HepG2 (cell line): Measurements from ENCODE around the gene NOP9. TPM values are rescaled to one million over a fixed set of nuclear protein-coding genes. Genes with fewer than 3 reads are reported as not detected.

Experiments used
- AGO2 ChIP-seq: fragments of 200-400 bp; formaldehyde crosslinking; optimal IDR thresholded peaks from 2 replicates; pipeline ENCODE3; 2017; ENCODE audit warnings: mild to moderate bottlenecking, low read depth, low read length, moderate library complexity
- ETV6 ChIP-seq: sonication (generic); formaldehyde crosslinking; conservative IDR thresholded peaks from 2 replicates; pipeline ENCODE4 v1.4.0; 2020; ENCODE audit warnings: missing genetic modification reagents
- GABPB1 ChIP-seq: IDR thresholded peaks from 2 replicates; pipeline ENCODE4 v1.6.1; 2016; ENCODE audit warnings: mild to moderate bottlenecking, missing genetic modification reagents, moderate library complexity, missing compliant biosample characterization
- GFI1 ChIP-seq: sonication (generic); formaldehyde crosslinking; IDR thresholded peaks from 2 replicates; pipeline ENCODE4 v1.5.0; 2020; ENCODE audit warnings: missing genetic modification reagents, mild to moderate bottlenecking, borderline replicate concordance
- HES4 ChIP-seq: sonication (generic); formaldehyde crosslinking; IDR thresholded peaks from 2 replicates; pipeline ENCODE4 v1.9.0; 2021; ENCODE audit warnings: mild to moderate bottlenecking, missing genetic modification reagents, borderline replicate concordance
- KDM4B ChIP-seq: sonication (generic); formaldehyde crosslinking; IDR thresholded peaks from 2 replicates; pipeline ENCODE4 v1.4.0; 2020; ENCODE audit warnings: missing genetic modification reagents
- KDM5B ChIP-seq: sonication (generic); formaldehyde crosslinking; IDR thresholded peaks from 2 replicates; pipeline ENCODE4 v1.4.0; 2020; ENCODE audit warnings: missing genetic modification reagents, mild to moderate bottlenecking, borderline replicate concordance
- MAFG ChIP-seq: sonication (generic); formaldehyde crosslinking; IDR thresholded peaks from 2 replicates; pipeline ENCODE4 v1.5.1; 2020; ENCODE audit warnings: mild to moderate bottlenecking, missing genetic modification reagents
- PHB2 ChIP-seq: fragments of 450-650 bp; IDR thresholded peaks from 2 replicates; pipeline ENCODE4 v1.6.1; 2018; ENCODE audit not compliant: partially characterized antibody
- PLRG1 ChIP-seq: fragments of 450-650 bp; conservative IDR thresholded peaks from 2 replicates; pipeline ENCODE4 v1.6.1; 2016
- POLR2G ChIP-seq: fragments of 200-400 bp; formaldehyde crosslinking; IDR thresholded peaks from 2 replicates; pipeline ENCODE4 v1.6.1; 2018; ENCODE audit warnings: mild to moderate bottlenecking, low read depth, low read length, moderate library complexity
- PREB ChIP-seq: sonication (generic); formaldehyde crosslinking; IDR thresholded peaks from 2 replicates; pipeline ENCODE4 v1.4.0; 2020; ENCODE audit warnings: missing genetic modification reagents
- RBAK ChIP-seq: sonication (generic); formaldehyde crosslinking; IDR thresholded peaks from 2 replicates; pipeline ENCODE4 v1.5.1; 2020; ENCODE audit warnings: mild to moderate bottlenecking, missing genetic modification reagents
- RBM22 ChIP-seq: fragments of 200-400 bp; formaldehyde crosslinking; optimal IDR thresholded peaks from 2 replicates; pipeline ENCODE3; 2017; ENCODE audit warnings: mild to moderate bottlenecking, low read length, moderate library complexity
- RNF219 ChIP-seq: sonication (generic); formaldehyde crosslinking; IDR thresholded peaks from 2 replicates; pipeline ENCODE4 v1.5.0; 2020; ENCODE audit warnings: mild to moderate bottlenecking, missing genetic modification reagents
- TARDBP ChIP-seq: sonication (generic); formaldehyde crosslinking; IDR thresholded peaks from 2 replicates; pipeline ENCODE4 v1.8.0; 2022; ENCODE audit warnings: mild to moderate bottlenecking, missing genetic modification reagents
- ZC3H13 ChIP-seq: sonication (generic); formaldehyde crosslinking; IDR thresholded peaks from 2 replicates; pipeline ENCODE4 v1.8.1; 2023; ENCODE audit warnings: mild to moderate bottlenecking, missing genetic modification reagents, moderate library complexity
- ZNF121 ChIP-seq: sonication (generic); formaldehyde crosslinking; IDR thresholded peaks from 2 replicates; pipeline ENCODE4 v1.5.0; 2020; ENCODE audit warnings: mild to moderate bottlenecking, missing genetic modification reagents
- ZNF205 ChIP-seq: IDR thresholded peaks from 2 replicates; pipeline ENCODE4 v1.6.1; 2018; ENCODE audit warnings: missing biosample characterization, missing genetic modification reagents
- ZNF225 ChIP-seq: sonication (generic); formaldehyde crosslinking; IDR thresholded peaks from 2 replicates; pipeline ENCODE4 v1.4.0; 2020; ENCODE audit warnings: mild to moderate bottlenecking, missing genetic modification reagents
- ZNF3 ChIP-seq: IDR thresholded peaks from 2 replicates; pipeline ENCODE4 v1.7.0; 2017; ENCODE audit warnings: inconsistent platforms
- ZNF343 ChIP-seq: sonication (generic); formaldehyde crosslinking; IDR thresholded peaks from 2 replicates; pipeline ENCODE4 v1.4.0; 2020; ENCODE audit warnings: mild to moderate bottlenecking, missing genetic modification reagents
- ZNF441 ChIP-seq: sonication (generic); formaldehyde crosslinking; IDR thresholded peaks from 2 replicates; pipeline ENCODE4 v1.7.0; 2021; ENCODE audit warnings: missing genetic modification reagents, borderline replicate concordance
- ZNF780A ChIP-seq: sonication (generic); formaldehyde crosslinking; IDR thresholded peaks from 2 replicates; pipeline ENCODE4 v1.8.0; 2022; ENCODE audit warnings: mild to moderate bottlenecking, missing genetic modification reagents, moderate library complexity
- polyA plus RNA-seq, 8 experiments: library from polyadenylated mRNA; depleted of rRNA in 3 of 8; stranded (reverse) in 7 of 8; unstranded in 1 of 8; fragments of >200 nt; fragmentation: Illumina TruSeq in 4 of 8; extraction: Trizol in 4 of 8; gene quantifications; 2 replicates each; pipeline versions ENCODE4 v1.2.1 to v1.2.3, GENCODE V29; 2011 to 2016; ENCODE audit warnings: low read depth in 4 of 8, missing spikeins in 1 of 8, mixed read lengths in 1 of 8; ENCODE audit not compliant: insufficient read depth in 1 of 8
- total RNA-seq, 5 experiments: library from RNA; depleted of rRNA; stranded (reverse); fragments of >200 nt; fragmentation: Illumina TruSeq; extraction: Trizol; gene quantifications; 2 replicates each; pipeline ENCODE4 v1.2.3, GENCODE V29; 2016; ENCODE audit warnings: low read depth in 1 of 5
- TF ChIP-seq, protein P1 (sequence below): sonication (generic); formaldehyde crosslinking; IDR thresholded peaks from 2 replicates; pipeline ENCODE4 v1.5.1; 2020; ENCODE audit warnings: mild to moderate bottlenecking, missing genetic modification reagents
- TF ChIP-seq, protein P2 (sequence below): sonication (generic); formaldehyde crosslinking; IDR thresholded peaks from 2 replicates; pipeline ENCODE4 v1.8.0; 2022; ENCODE audit warnings: missing genetic modification reagents, mild to moderate bottlenecking, inconsistent platforms, borderline replicate concordance

NOP9 gene
- total and polyA plus RNA-seq, 2 of the 13 experiments (the other 11 are each of a cell fraction or from before 2014, with no cell fraction given): 24.5 to 61.6 TPM

- TF ChIP-seq, protein P1, sequence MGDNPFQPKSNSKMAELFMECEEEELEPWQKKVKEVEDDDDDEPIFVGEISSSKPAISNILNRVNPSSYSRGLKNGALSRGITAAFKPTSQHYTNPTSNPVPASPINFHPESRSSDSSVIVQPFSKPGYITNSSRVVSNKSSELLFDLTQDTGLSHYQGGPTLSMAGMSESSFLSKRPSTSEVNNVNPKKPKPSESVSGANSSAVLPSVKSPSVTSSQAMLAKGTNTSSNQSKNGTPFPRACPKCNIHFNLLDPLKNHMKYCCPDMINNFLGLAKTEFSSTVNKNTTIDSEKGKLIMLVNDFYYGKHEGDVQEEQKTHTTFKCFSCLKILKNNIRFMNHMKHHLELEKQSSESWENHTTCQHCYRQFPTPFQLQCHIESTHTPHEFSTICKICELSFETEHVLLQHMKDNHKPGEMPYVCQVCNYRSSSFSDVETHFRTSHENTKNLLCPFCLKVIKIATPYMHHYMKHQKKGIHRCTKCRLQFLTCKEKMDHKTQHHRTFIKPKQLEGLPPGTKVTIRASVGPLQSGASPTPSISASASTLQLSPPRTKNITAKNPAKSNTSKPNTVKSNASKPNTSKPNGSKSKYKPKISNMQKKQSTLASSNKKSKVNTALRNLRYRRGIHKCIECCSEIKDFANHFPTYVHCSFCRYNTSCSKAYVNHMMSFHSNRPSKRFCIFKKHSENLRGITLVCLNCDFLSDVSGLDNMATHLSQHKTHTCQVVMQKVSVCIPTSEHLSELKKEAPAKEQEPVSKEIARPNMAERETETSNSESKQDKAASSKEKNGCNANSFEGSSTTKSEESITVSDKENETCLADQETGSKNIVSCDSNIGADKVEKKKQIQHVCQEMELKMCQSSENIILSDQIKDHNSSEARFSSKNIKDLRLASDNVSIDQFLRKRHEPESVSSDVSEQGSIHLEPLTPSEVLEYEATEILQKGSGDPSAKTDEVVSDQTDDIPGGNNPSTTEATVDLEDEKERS: no peak
- peak; percentile 16; the same call in 1 of the 2 replicates for TF ChIP-seq POLR2G
- no peak for TF ChIP-seq ZNF441 (CRISPR knock-in tag)
- TF ChIP-seq ETV6 (CRISPR knock-in tag): no peak
- no peak for TF ChIP-seq MAFG (CRISPR knock-in tag)
- TF ChIP-seq PREB (CRISPR knock-in tag): no peak
- TF ChIP-seq, protein P2, sequence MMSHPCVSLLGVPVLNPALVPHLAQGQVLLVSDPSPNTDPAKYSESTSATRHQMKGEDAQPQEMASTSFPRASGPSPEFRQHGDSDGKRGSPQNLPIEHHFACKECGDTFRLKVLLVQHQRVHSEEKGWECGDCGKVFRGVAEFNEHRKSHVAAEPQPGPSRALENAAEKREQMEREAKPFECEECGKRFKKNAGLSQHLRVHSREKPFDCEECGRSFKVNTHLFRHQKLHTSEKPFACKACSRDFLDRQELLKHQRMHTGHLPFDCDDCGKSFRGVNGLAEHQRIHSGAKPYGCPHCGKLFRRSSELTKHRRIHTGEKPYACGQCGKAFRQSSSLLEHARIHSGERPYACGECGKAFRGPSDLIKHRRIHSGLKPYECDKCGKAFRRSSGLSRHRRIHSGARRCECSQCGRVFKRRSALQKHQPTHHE: no peak
- peak; percentile 40; the same call in 1 of the 2 replicates for TF ChIP-seq ZNF225
- no peak for TF ChIP-seq ZNF3 (CRISPR knock-in tag)
- no peak for TF ChIP-seq GFI1
- TF ChIP-seq RBAK (CRISPR knock-in tag): no peak
- no peak for TF ChIP-seq PLRG1
- peak; percentile 37 for TF ChIP-seq RBM22
- no peak for TF ChIP-seq GABPB1
- no peak for TF ChIP-seq TARDBP (CRISPR knock-in tag)
- no peak for TF ChIP-seq KDM5B
- TF ChIP-seq ZNF343 (CRISPR knock-in tag): 0 out of 2 replicates have a peak, but pooled peaks have one; percentile 6
- no peak for TF ChIP-seq ZNF205 (CRISPR knock-in tag)
- TF ChIP-seq ZC3H13 (CRISPR knock-in tag): no peak
- TF ChIP-seq KDM4B: no peak
- TF ChIP-seq ZNF780A (CRISPR knock-in tag): no peak
- no peak for TF ChIP-seq HES4 (CRISPR knock-in tag)
- no peak for TF ChIP-seq RNF219 (CRISPR knock-in tag)
- no peak for TF ChIP-seq ZNF121 (CRISPR knock-in tag)
- TF ChIP-seq PHB2: no peak
- peak; percentile 39 for TF ChIP-seq AGO2
These were observed 35.4 kb upstream of the NOP9 start (continued) for GRCh38 chr14:24264298-24264697.
